NCI-H1092 (cell line): ENCODE measurements around the gene HDAC7.

Source experiments
- DNase-seq: peaks from one replicate; lab custom pipeline; 2025; lab: John Stamatoyannopoulos, UW

The HDAC7 gene

GRCh38 chr12:47819896-47820630, at the start of gene HDAC7:
Gene HDAC7, minus strand, starts transcription at chr12:47819903. Its CDS starts 118 bp downstream, at chr12:47819785.
- DNase-seq = peak; percentile 68

- no peak for DNase-seq
Measured at GRCh38 chr12:47868552-47869031, 48.9 kb upstream of the HDAC7 start.

- DNase-seq = no peak
Measured at GRCh38 chr12:47868041-47868440, 48.3 kb upstream of the HDAC7 start.

- no peak for DNase-seq
Measured at GRCh38 chr12:47867495-47867941, 47.8 kb upstream of the HDAC7 start.

GRCh38 chr12:47864646-47865235, 45.0 kb upstream of the HDAC7 start:
- DNase-seq = no peak

GRCh38 chr12:47863985-47864384, 44.3 kb upstream of the HDAC7 start:
- no peak for DNase-seq

GRCh38 chr12:47863467-47863866, 43.8 kb upstream of the HDAC7 start:
- no peak for DNase-seq

GRCh38 chr12:47862881-47863280, 43.2 kb upstream of the HDAC7 start:
- no peak for DNase-seq

GRCh38 chr12:47862167-47862750, 42.6 kb upstream of the HDAC7 start:
- DNase-seq = no peak

- DNase-seq = no peak
Measured at GRCh38 chr12:47860873-47861272, 41.2 kb upstream of the HDAC7 start.

GRCh38 chr12:47860279-47860841, 40.7 kb upstream of the HDAC7 start:
- DNase-seq = no peak

- no peak for DNase-seq
Measured at GRCh38 chr12:47858511-47859266, 39.0 kb upstream of the HDAC7 start.

- no peak for DNase-seq
Measured at GRCh38 chr12:47856721-47857575, 37.2 kb upstream of the HDAC7 start.

GRCh38 chr12:47856094-47856493, 36.4 kb upstream of the HDAC7 start:
- DNase-seq = no peak

- DNase-seq = no peak
Measured at GRCh38 chr12:47855502-47855901, 35.8 kb upstream of the HDAC7 start.

- DNase-seq = no peak
Measured at GRCh38 chr12:47854531-47854930, 34.8 kb upstream of the HDAC7 start.

- no peak for DNase-seq
Measured at GRCh38 chr12:47852096-47852571, 32.4 kb upstream of the HDAC7 start.

- no peak for DNase-seq
Measured at GRCh38 chr12:47851303-47851952, 31.7 kb upstream of the HDAC7 start.

GRCh38 chr12:47850153-47851084, 30.7 kb upstream of the HDAC7 start:
- no peak for DNase-seq
